H1 (cell line): ENCODE measurements around the gene GFOD1. TPM values are rescaled to one million over a fixed set of nuclear protein-coding genes. Genes with fewer than 3 reads are reported as not detected.

Source experiments
- GABPA ChIP-seq: IDR thresholded peaks from 2 replicates; pipeline ENCODE4 v1.6.1; 2011; ENCODE audit warnings: mild to moderate bottlenecking, low read length, moderate library complexity, borderline replicate concordance; ENCODE audit not compliant: insufficient read depth
- KDM5A ChIP-seq: fragments of 200-600 bp; IDR thresholded peaks from 2 replicates; pipeline ENCODE4 v1.7.1; 2012; ENCODE audit warnings: mild to moderate bottlenecking, low read length, inconsistent platforms, mixed read lengths
- MAFK ChIP-seq: IDR thresholded peaks from 2 replicates; pipeline ENCODE4 v1.6.1; 2012; ENCODE audit warnings: low read depth, mild to moderate bottlenecking, improper control_type of control experiment, low read length
- polyA plus RNA-seq, 7 experiments: library from polyadenylated mRNA; depleted of rRNA in 3 of 7; stranded (reverse) in 5 of 7; unstranded in 2 of 7; fragments of >200 nt in 5 of 7; fragments of 200-250 nt in 2 of 7; gene quantifications; 1 replicate in 5 of 7; 2 replicates in 1 of 7; 4 replicates in 1 of 7; pipeline versions ENCODE4 v1.2.1 to v1.2.3, GENCODE V29; 2011 to 2013; ENCODE audit warnings: missing spikeins in 2 of 7, mixed read lengths in 2 of 7
- total RNA-seq: library from RNA; stranded (reverse); fragmentation: NEBNext Ultra II Directional; extraction: Animal tissue kit (Norgen Biotek cat#: 25700); gene quantifications from 2 replicates; pipeline ENCODE4 v1.2.1, GENCODE V29; 2021

GFOD1 gene
- total and polyA plus RNA-seq, 2 of the 8 experiments (the other 6 are each of a cell fraction or from before 2014, with no cell fraction given) = 2.5 to 8.8 TPM

GRCh38 chr6:13472099-13472498 lies 15.3 kb downstream of the GFOD1 start (continued):
- TF ChIP-seq GABPA (no peak), MAFK (no peak), KDM5A (no peak)
